KMS-11 (cell line): ENCODE results near the gene CD8A.

Experiments used
- H2AFZ ChIP-seq: fragments of 200-600 bp; sonication (generic); 2 replicates; pipeline ENCODE4 v1.6.1; 2016; ENCODE audit warnings: antibody characterized with exemption, mixed run types, low read depth
- H3K27ac ChIP-seq: fragments of 200-600 bp; sonication (generic); 2 replicates; pipeline ENCODE4 v1.6.1; 2016; ENCODE audit warnings: mild to moderate bottlenecking, mixed run types
- H3K27me3 ChIP-seq: fragments of 200-600 bp; sonication (generic); 2 replicates; pipeline ENCODE4 v1.6.1; 2017; ENCODE audit warnings: mild to moderate bottlenecking, low read depth, mixed run types, moderate library complexity; ENCODE audit not compliant: insufficient read depth
- H3K36me3 ChIP-seq: fragments of 200-600 bp; sonication (generic); 2 replicates; pipeline ENCODE4 v1.6.1; 2017; ENCODE audit warnings: mild to moderate bottlenecking, mixed run types; ENCODE audit not compliant: insufficient read depth
- H3K4me1 ChIP-seq: fragments of 200-600 bp; sonication (generic); 2 replicates; pipeline ENCODE4 v1.6.1; 2016; ENCODE audit warnings: mild to moderate bottlenecking, low read depth, mixed run types; ENCODE audit not compliant: poor library complexity, severe bottlenecking
- H3K4me2 ChIP-seq: fragments of 200-600 bp; sonication (generic); 2 replicates; pipeline ENCODE4 v1.7.0; 2016; ENCODE audit warnings: mild to moderate bottlenecking, mixed run types
- H3K4me3 ChIP-seq: fragments of 200-600 bp; sonication (generic); IDR thresholded peaks from 2 replicates; pipeline ENCODE4 v1.6.1; 2017; ENCODE audit warnings: low read depth, low read length, mixed read lengths; ENCODE audit not compliant: insufficient read depth
- H3K79me2 ChIP-seq: fragments of 200-600 bp; sonication (generic); 2 replicates; pipeline ENCODE4 v1.6.1; 2016; ENCODE audit warnings: low read depth, mixed run types; ENCODE audit not compliant: insufficient read depth
- H3K9ac ChIP-seq: fragments of 200-600 bp; sonication (generic); 2 replicates; pipeline ENCODE4 v1.6.1; 2016; ENCODE audit warnings: mild to moderate bottlenecking, mixed run types
- H4K20me1 ChIP-seq: fragments of 200-600 bp; sonication (generic); 2 replicates; pipeline ENCODE4 v1.6.1; 2016; ENCODE audit warnings: mild to moderate bottlenecking, mixed run types; ENCODE audit not compliant: insufficient read depth
- TF ChIP-seq, protein P1 (sequence below): fragments of 200-600 bp; sonication (generic); conservative IDR thresholded peaks from 2 replicates; pipeline ENCODE4 v1.6.1; 2017; ENCODE audit warnings: low read depth, mild to moderate bottlenecking, antibody characterized with exemption, low read length, moderate library complexity, mixed read lengths

Gene CD8A

GRCh38 chr2:86764661-86765309 is 25.9 kb downstream of the CD8A start:
- Histone ChIP-seq H3K9ac (no peak overlapping the region), H4K20me1 (no peaks in the 10 kb centered on the region), H3K4me2 (no peak overlapping the region), H3K27me3 (no peaks in the 10 kb centered on the region), H3K4me3 (no peak overlapping the region), H3K79me2 (no peaks in the 10 kb centered on the region; the same call in 1 of the 2 replicates), H3K36me3 (no peaks in the 10 kb centered on the region), H3K27ac (peak overlapping the region; percentile 23; the same call in 1 of the 2 replicates), H3K4me1 (peaks cover 9% of the 10 kb centered on the region), H2AFZ (no peak overlapping the region)
- TF ChIP-seq, protein P1, sequence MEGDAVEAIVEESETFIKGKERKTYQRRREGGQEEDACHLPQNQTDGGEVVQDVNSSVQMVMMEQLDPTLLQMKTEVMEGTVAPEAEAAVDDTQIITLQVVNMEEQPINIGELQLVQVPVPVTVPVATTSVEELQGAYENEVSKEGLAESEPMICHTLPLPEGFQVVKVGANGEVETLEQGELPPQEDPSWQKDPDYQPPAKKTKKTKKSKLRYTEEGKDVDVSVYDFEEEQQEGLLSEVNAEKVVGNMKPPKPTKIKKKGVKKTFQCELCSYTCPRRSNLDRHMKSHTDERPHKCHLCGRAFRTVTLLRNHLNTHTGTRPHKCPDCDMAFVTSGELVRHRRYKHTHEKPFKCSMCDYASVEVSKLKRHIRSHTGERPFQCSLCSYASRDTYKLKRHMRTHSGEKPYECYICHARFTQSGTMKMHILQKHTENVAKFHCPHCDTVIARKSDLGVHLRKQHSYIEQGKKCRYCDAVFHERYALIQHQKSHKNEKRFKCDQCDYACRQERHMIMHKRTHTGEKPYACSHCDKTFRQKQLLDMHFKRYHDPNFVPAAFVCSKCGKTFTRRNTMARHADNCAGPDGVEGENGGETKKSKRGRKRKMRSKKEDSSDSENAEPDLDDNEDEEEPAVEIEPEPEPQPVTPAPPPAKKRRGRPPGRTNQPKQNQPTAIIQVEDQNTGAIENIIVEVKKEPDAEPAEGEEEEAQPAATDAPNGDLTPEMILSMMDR: peak; percentile 81

- H3K27me3 ChIP-seq: no peaks in the 10 kb centered on the region
- TF ChIP-seq, protein P1: no peak
- no peak overlapping the region for H3K27ac ChIP-seq
Measured at GRCh38 chr2:86760371-86760770, 30.3 kb downstream of the CD8A start.

GRCh38 chr2:86758405-86758804 is 32.3 kb downstream of the CD8A start:
- Histone ChIP-seq H4K20me1 (no peaks in the 10 kb centered on the region), H3K4me1 (no peaks in the 10 kb centered on the region), H3K4me3 (no peak overlapping the region), H2AFZ (no peak overlapping the region), H3K79me2 (no peaks in the 10 kb centered on the region), H3K27ac (no peak overlapping the region), H3K4me2 (no peak overlapping the region), H3K36me3 (no peaks in the 10 kb centered on the region), H3K9ac (no peak overlapping the region), H3K27me3 (no peaks in the 10 kb centered on the region)
- TF ChIP-seq, protein P1: no peak

More at GRCh38 chr2:86760371-86760770, 30.3 kb downstream of the CD8A start:
- Histone ChIP-seq H4K20me1 (no peaks in the 10 kb centered on the region), H3K4me1 (peaks cover 9% of the 10 kb centered on the region), H3K4me2 (no peak overlapping the region), H3K79me2 (no peaks in the 10 kb centered on the region; the same call in 1 of the 2 replicates), H3K9ac (no peak overlapping the region), H2AFZ (no peak overlapping the region), H3K4me3 (no peak overlapping the region), H3K36me3 (no peaks in the 10 kb centered on the region)

GRCh38 chr2:86753606-86754005 is 37.1 kb downstream of the CD8A start:
- Histone ChIP-seq H3K4me3 (no peak overlapping the region), H3K4me1 (peaks cover 12% of the 10 kb centered on the region), H3K27me3 (no peaks in the 10 kb centered on the region), H3K4me2 (no peak overlapping the region), H3K36me3 (peaks cover 17% of the 10 kb centered on the region; the same call in 1 of the 2 replicates), H3K79me2 (0 out of 2 replicates have a peak, but pooled peaks cover under 1% of the 10 kb centered on the region), H4K20me1 (no peaks in the 10 kb centered on the region), H3K9ac (no peak overlapping the region), H3K27ac (no peak overlapping the region), H2AFZ (no peak overlapping the region)
- TF ChIP-seq, protein P1: no peak
